ENCODE measurements around the gene PLCG2. TPM values are rescaled to one million over a fixed set of nuclear protein-coding genes. Genes with fewer than 3 reads are reported as not detected.
A peak's percentile ranks its signal among the peaks of the same experiment; 100 is the strongest.

PLCG2 gene
- total and polyA plus RNA-seq, 2 of the 8 experiments (the other 6 are each of a cell fraction or from before 2014, with no cell fraction given): 6.1 to 6.9 TPM

DNA sequence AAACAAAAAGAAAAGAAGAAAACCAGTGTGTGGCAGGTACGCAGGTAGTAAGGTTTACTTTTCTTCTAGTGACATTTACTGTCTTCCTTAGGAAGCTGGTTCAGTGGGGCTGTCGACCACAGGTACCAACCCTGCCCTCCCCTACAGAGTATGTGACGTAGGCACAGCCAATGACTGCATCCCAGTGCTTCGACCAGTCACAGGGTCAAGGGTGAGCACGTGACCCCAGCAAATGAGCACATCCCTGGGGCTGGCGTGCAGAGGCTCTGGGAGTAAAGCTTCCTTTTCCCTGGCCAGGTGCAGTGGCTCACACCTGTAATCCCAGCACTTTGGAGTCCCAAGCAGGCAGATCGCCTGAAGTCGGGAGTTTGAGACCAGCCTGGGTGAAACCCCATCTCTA is 38.9 kb upstream of the PLCG2 start:
- H2BK5ac ChIP-seq (ENCODE audit: low read depth, low read length): no peak overlapping the region
- H3K23ac ChIP-seq (ENCODE audit: insufficient read length): no peak overlapping the region
- no peaks in the 10 kb centered on the region for H3K79me2 ChIP-seq (ENCODE audit: control insufficient read depth in 1 of 2, insufficient read depth in 2 of 2, low read length in 2 of 2)
- H2BK15ac ChIP-seq (ENCODE audit: low read length): no peak overlapping the region
- no peak overlapping the region; a peak in 1 of 7 replicates for H3K9ac ChIP-seq (replicated peaks in 1 of 4; ENCODE audit: extremely low read depth in 1 of 4, low read depth in 3 of 4, low read length in 3 of 4)
- whole genome bisulfite sequencing, 2 experiments (ENCODE audit: extremely low coverage in 1 of 2, insufficient coverage in 1 of 2, insufficient read length in 1 of 2, insufficient replicate concordance in 2 of 2, low coverage in 1 of 2, low lambda C conversion rate in 2 of 2, missing lambda C conversion rate in 1 of 2): 81% methylated on average over 8 of the region's 8 CpGs; no CpG with 5 or more reads in 1 of the 2 experiments
- no peak overlapping the region for H2BK12ac ChIP-seq (ENCODE audit: low read depth, low read length)
- H3K4me2 ChIP-seq (ENCODE audit: insufficient read depth in 1 of 2, low read depth in 2 of 2, low read length in 2 of 2): no peak overlapping the region
- H3K23me2 ChIP-seq (ENCODE audit: low read depth, low read length): no peaks in the 10 kb centered on the region; the same call in 1 of the 2 replicates
- H3K9me3 ChIP-seq (ENCODE audit: insufficient read depth in 2 of 2, low read depth in 1 of 2, low read length in 1 of 2): no peaks in the 10 kb centered on the region
- no peak overlapping the region; the same call in 1 of the 2 replicates for H2AFZ ChIP-seq (ENCODE audit: low read length)
- no peak overlapping the region for H3K27ac ChIP-seq (ENCODE audit: low read depth, low read length)
- DNase-seq (ENCODE audit: low read depth in 1 of 2, low spot score in 2 of 2) (peak in 1 of 2 experiments; percentile 58), FAIRE-seq (no peak)
- ChIA-PET POLR2A (ENCODE audit: partially characterized antibody) (interaction anchor here (0.8 kb wide), 1 partner anchor 11 kb away, joined by 4 read pairs; no protein-coding TSS in a partner anchor), CTCF (ENCODE audit: partially characterized antibody) (interaction anchor here (0.6 to 4.2 kb wide), 13 partner anchors 9 to 524 kb away, joined by 3 to 25 read pairs (median 3); no protein-coding TSS in a partner anchor)
- H4K20me1 ChIP-seq (replicated peaks in 1 of 2; ENCODE audit: control insufficient read depth in 1 of 2, insufficient read depth in 2 of 2, low read length in 2 of 2): no peaks in the 10 kb centered on the region
- H3K36me3 ChIP-seq (ENCODE audit: control insufficient read depth in 2 of 4, insufficient read depth in 4 of 4, low read length in 3 of 4): no peaks in the 10 kb centered on the region
- no peak overlapping the region for H3K4ac ChIP-seq (replicated peaks; ENCODE audit: insufficient read length, low read depth, low read length)
- no peak overlapping the region for H4K8ac ChIP-seq (ENCODE audit: extremely low read depth, insufficient read depth, low read length)
- H4K91ac ChIP-seq (replicated peaks; ENCODE audit: insufficient read length, low read length): no peak overlapping the region
- H3K18ac ChIP-seq (ENCODE audit: extremely low read depth, low read length): no peak overlapping the region
- H3K4me1 ChIP-seq (replicated peaks in 1 of 4; ENCODE audit: control insufficient read depth in 3 of 4, insufficient read depth in 4 of 4, low read length in 3 of 4): peaks cover 0 to 2% (median 0%) of the 10 kb centered on the region in 4 experiments; a peak in 3 of 7 replicates
- H2BK20ac ChIP-seq (ENCODE audit: low read length): no peak overlapping the region
- H3K79me1 ChIP-seq (ENCODE audit: low read depth, low read length): no peaks in the 10 kb centered on the region
- TF ChIP-seq SIX5 (IDR thresholded peaks at IDR 0.05; ENCODE audit: low read depth, low read length) (no peak), SP1 (IDR thresholded peaks at IDR 0.05; ENCODE audit: low read depth, low read length) (no peak), CREB1 (IDR thresholded peaks at IDR 0.05) (peak; percentile 50; the same call in 1 of the 2 replicates), MAX (IDR thresholded peaks at IDR 0.05) (0 out of 2 replicates have a peak, but pooled peaks have one; percentile 17), ATF3 (IDR thresholded peaks at IDR 0.05; ENCODE audit: insufficient read depth, low read depth, low read length) (no peak)
- TF ChIP-seq, protein P1, sequence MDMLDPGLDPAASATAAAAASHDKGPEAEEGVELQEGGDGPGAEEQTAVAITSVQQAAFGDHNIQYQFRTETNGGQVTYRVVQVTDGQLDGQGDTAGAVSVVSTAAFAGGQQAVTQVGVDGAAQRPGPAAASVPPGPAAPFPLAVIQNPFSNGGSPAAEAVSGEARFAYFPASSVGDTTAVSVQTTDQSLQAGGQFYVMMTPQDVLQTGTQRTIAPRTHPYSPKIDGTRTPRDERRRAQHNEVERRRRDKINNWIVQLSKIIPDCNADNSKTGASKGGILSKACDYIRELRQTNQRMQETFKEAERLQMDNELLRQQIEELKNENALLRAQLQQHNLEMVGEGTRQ (IDR thresholded peaks at IDR 0.05; ENCODE audit: low read length): peak; percentile 77
- H3K56ac ChIP-seq (replicated peaks; ENCODE audit: insufficient read length, low read depth, low read length): no peak overlapping the region
- H3K4me3 ChIP-seq (ENCODE audit: extremely low read depth in 1 of 4, insufficient read depth in 2 of 4, low read depth in 3 of 4, low read length in 4 of 4): no peak overlapping the region
- no peaks in the 10 kb centered on the region for H3K27me3 ChIP-seq (replicated peaks in 1 of 4; ENCODE audit: control insufficient read depth in 3 of 4, extremely low read depth in 1 of 4, insufficient read depth in 3 of 4, low read length in 3 of 4)
- H4K5ac ChIP-seq (ENCODE audit: insufficient read length, low read depth, low read length): no peak overlapping the region
- H3K14ac ChIP-seq (ENCODE audit: insufficient read length): no peak overlapping the region
- H2AK5ac ChIP-seq (ENCODE audit: low read depth, low read length): no peak overlapping the region
- no peak overlapping the region for H2BK120ac ChIP-seq (replicated peaks; ENCODE audit: low read depth, low read length)
